EL (cell line): ENCODE results near the gene NCK1.
"Not testable (repeated sequence)": the region's sequence is repeated elsewhere in the genome, so short reads cannot be mapped to it uniquely, and the experiment has no call there.

Experiments
- DNase-seq: peaks from one replicate; pipeline ENCODE4 v3.0.0-alpha.2; 2016

The NCK1 gene

DNA sequence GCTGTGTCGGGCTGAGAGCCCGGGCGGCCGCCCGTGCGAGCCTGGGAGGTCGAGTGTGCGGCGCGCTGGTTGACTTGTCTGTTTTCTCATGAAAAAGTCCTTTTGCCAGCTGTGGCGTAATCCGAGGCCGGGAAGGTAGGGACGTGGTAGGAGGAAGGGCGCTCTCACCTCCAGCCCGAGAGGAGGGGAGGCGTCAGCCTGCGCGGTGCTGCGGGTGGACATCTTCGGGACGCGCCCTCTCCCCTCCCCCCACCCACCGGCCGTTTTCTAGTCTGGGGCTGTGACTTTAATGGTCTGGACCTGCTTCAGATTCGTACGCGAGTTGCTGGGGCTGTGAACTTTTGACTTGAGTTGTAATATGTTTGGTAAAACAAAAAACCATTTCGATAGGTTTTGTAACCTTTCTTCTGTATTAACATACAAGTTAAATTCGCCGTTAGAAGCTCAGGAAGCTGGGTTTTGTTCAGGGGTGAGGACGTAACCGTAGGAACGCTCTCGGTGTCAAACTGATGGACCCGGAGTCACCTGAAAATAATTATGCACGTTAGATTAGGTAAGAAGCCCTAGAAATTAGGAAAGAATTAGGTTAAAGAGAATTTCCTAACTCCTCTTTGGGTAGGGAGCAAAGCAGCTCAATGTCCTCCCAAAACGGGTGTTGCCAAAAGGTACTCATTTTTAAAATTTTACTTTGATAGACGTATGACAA is 762 bp downstream of the NCK1 start:
- DNase-seq: peak; percentile 65

DNA sequence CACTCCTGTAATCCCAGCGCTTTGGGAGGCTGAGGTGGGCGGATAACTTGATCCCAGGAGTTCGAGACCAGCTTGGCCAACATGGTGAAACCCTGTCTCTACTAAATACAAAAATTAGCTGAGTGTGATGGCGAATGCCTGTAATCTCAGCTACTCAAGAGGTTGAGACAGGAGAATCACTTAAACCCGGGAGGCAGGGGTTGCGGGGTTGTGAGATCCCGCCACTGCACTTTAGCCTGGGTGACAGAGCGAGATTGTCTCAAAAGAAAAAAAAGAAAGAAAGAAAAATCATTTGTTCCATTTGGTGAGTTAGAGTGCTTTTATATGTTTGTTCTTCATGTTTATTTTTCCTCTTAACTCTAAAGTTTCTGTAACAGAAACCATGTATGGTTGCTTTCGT is 7.3 kb downstream of the NCK1 start:
- no peak for DNase-seq

DNA sequence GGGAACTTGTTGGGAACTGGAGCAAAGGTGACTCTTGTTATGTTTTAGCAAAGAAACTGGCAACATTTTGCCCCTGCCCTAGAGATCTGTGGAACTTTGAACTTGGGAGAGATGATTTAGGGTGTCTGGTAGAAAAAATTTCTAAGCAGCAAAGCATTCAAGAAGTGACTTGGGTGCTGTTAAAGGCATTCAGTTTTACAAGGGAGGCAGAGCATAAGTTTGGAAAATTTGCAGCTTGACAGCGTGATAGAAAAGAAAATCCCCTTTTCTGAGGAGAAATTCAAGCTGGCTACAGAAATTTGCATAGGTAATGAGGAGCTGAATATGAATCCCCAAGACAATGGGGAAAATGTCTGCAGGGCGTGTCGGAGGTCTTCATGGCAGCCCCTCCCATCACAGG is 10.2 kb downstream of the NCK1 start:
- not testable (repeated sequence) for DNase-seq

DNA sequence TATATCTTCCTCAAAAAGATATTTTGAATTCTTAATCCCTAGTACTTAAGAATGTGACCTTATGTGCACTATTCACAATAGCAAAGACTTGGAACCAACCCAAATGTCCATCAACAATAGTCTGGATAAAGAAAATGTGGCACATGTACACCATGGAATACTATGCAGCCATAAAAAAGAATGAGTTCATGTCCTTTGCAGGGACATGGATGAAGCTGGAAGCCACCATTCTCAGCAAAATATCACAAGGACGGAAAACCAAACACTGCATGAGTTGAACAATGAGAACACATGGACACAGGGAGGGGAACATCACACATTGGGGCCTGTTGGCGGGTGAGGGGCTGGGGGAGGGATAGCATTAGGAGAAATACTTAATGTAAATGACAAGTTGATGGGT is 17.5 kb downstream of the NCK1 start:
- not testable (repeated sequence) for DNase-seq

DNA sequence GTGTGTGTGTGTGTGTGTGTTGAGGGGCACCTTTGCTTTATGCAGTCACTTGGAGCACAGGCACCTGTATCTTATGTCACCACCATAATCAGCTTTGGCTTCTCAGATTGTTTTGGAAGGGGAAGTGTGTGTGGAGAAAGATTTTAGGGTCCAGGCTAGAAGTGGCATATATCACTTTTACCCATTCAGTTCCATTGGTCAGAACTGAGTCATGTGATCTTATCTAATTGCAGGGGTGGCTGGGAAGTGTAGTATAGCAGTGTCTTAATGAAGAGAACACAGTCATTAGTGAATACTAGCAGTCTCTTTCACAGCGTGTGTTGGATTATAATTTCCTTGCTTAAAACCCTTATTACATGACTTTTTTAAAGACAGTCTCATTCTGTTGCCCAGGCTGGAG is 20.6 kb downstream of the NCK1 start:
- DNase-seq: no peak

DNA sequence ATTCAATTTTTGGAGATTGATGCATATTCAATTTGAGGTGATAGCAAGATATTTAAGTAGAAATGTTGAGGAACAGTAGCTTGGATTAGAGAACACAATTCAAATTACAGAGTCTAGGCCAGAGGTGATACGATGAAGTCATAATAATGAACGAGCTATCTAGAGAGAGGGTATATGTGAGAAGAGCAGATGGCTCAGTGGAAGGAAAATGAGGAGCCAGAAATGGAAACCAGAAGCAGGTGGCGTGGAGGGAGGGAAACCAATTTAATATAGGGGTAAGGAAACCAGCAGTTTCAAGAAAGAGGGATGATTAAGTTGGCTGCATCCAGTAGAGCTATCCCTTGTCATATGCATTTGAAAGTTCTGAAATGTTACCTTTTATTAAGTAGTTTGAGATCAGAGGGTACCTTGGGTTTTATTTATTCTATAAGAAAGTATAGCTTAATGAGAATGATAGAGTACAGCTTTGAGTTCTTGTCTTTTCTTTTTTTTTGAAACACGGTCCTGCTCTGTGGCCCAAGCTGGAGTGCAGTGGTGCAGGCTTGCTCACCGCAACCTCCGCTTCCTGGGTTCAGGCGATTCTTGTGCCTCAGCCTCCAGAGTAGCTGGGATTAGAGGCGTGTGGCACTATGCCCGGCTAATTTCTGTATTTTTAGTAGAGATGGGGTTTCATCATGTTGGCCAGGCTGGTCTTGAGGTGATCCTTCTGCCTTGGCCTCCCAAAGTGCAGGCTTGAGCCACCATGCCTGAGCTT is 22.1 kb downstream of the NCK1 start:
- no peak for DNase-seq

DNA sequence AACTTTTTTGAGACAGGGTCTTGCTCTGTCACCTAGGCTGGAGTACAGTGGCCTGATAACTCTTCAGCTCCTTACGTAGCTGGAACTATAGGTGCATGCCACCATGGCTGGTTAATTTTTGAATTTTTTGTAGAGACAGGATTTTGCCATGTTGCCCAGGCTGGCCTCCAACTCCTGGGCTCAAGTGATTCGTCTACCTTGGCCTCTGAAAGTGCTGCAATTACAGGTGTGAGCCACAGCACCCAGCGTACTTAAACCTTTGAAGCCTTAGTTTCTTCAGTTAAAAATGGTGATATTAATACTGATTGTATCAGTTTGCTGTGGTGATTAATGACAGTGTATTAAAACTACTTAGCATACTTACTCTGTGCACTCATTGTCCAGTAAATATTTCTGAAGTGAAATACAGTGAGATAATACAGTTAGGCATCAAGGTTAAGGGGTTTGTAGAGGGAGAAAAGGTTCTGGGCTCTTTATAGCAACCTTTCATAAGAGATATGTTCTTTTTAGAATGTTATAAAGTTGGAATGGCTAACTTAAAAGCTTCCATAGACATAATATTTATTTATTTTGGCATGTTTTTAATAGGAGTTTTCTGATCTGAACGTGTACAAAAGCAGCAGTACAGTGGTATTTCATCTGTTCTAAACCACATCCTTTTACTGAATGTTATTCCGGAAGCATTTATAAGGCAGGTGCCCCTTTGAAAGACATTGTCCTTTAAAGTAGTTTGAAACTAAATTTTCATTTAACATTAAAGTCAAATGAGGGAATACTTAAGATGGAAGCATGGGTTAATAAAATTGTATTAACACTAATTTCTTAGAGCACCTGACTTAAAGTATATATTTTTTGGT is 23.6 kb downstream of the NCK1 start:
- DNase-seq: no peak

DNA sequence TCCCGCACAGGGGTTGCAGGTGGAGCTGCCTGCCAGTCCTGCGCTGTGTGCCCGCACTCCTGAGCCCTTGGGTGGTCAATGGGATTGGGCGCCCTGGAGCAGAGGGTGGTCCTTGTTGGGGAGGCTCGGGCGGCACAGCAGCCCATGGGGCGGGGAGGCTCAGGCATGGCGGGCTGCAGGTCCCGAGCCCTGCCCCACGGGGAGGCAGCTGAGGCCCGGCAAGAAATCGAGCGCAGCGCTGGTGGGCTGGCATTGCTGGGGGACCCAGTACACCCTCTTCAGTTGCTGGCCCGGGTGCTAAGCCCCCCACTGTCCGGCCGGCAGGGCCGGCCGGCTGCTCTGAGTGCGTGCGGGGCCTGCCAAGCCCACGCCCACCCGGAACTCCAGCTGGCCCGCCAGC is 27.9 kb downstream of the NCK1 start:
- DNase-seq: no peak

DNA sequence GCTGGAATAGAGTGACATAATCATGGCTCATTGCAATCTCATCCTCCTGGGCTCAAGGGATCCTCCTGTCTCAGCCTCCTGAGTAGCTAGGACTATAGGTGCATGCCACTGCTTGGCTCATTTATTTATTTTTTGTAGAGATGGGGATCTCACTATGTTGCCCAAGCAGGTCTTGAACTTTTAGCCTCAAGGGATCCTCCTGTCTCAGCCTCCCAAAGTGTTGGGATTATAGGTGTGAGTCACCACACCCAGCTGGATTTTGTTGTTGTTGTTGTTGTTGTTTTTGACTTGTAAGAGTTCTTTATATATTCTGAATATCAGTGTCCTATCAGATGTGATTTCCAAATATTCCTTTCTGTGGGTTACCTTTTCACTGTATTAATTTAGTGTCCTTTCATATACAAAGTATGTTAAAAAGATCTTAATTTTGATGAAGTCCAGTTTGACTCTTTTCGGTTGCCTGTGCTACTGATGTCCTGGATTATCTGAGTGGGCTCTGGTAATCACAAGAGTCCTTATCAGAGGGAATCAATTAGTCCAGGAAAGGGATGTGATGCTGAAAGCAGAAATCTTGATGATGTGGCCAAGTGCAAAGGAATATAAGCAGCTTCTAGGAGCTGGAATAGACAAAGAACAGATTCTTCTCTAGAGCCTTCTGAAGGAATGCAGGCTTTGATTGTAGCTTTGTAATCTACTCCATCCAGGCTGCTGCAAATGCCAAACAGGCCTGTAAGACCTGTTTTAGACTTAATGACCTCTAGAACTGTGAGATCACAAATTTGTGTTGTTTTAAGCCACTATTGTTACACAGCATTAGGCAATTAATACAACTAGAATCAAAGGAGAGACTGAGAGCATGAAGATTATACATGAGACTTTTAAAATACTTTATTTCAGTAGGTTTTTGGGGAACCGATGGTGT is 30.2 kb downstream of the NCK1 start:
- DNase-seq: no peak

DNA sequence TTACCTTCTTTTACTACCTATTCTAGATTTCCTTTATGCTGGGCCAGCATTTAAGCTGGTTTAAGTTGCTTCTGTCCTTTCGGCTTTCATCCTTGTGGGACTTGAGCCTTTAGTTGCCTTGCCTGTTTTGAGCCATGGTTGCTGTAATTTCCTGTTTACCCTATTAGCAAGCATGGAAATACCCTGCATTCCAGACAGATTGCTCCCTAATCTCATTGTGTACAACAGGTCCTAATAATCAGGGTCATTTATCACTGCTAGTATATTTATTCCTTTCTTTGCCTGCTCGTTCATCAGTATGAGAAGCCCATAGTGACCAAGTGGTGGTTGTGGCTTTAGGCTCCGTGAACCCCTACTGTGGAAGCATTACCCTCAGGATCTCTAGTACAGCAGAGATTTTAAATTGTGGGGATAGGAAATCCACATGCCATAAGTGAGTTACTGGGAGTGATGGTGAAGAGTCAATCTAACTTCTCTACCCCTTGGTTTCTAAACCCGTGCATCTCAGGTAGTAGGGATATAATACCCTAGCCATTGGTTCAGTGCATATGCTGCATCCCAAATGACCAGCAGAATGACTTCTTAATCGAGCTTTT is 31.9 kb downstream of the NCK1 start:
- DNase-seq: peak; percentile 83

DNA sequence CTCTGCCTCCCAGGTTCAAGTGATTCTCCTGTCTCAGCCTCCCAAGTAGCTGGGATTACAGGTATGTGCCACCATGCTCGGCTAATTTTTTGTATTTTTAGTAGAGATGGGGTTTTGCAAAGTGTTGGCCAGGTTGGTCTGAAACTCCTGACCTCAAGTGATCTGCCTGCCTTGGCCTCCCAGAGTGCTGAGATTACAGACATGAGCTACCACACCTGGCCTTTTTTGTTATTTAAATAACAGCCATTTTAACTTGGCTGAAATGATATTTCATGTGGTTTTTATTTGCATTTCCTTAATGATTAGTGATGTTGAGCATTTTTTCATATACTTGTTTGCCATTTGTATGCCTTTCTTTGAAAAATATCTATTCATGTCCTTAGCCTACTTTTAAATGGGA is 35.2 kb downstream of the NCK1 start:
- DNase-seq: not testable (repeated sequence)

DNA sequence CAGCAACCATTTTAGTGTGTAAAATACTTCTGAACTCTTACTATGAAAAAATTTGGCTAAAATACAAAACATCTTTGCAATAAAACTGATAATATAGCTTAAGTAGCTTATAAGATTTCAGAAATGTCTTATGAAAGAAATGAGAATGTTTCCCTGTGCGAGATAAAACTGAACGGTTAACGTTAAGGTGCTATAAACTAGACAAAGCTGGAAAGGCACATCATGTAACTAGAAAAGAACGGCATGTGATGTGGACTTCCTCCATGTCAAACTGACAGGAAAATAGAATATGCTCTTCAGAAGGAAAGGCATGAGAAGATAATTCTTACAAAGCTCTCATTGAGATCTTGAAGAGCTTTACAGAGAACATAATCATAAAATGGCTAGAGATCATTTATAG is 36.5 kb downstream of the NCK1 start:
- DNase-seq: no peak

DNA sequence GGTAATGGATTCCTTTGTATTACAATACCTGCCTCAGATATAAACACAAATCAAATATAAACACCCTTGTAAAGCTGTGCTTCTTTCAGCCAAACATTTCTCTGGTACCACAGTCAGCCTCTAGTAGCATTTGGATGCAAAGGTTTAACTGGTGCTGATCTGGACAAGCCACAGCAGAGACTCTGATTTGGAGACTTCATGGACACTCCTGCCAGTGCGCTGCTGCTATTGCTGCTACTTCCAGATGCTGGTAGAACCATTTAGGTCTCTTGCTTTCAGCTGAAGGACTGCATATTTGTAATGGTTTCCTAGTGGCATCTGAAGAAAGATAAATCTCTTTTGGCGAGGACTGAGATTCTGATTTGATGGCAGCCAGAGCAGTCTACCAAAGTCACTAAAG is 36.9 kb downstream of the NCK1 start:
- DNase-seq: no peak

DNA sequence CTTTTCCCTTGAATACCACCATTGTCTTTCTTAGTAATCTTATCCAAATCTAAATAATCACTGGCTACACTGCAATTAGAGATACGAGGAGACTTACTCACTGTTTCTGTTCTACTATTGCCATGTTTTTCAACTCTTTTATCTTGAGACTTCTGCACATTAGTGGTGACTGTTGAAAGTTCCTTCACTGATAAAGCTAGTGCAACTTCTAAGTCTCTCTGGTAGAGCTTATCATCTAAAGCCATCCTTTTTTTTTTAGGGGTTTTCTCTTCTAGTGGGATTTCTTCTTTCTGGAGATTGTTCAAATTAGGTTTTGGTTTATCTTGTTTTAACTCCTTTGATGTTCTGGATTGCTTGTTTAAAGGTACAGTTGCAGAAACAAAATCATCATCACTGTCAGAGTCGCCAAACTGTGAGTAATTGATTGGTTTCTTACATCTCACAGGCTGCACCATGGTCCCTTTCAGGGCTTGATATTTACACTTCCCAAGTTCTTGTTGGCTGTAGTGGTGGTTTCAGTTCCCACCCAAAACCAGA is 37.7 kb downstream of the NCK1 start:
- no peak for DNase-seq

DNA sequence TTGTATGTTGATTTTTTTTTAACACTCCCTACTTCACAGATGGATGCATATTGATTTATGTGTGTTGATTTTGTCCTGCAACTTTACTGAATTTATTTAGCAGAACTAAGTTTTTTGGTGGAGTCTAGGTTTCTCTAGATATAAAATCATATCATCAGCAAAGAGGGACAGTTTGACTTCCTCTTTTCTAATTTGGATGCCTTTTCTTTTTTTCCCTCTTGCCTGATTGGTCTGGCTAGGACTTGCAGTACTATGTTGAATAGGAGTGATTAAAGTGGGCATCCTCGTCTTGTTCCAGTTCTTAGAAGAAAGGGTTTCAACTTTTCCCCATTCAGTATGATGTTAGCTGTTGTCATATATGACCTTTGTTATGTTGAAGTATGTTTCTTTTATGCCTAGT is 38.7 kb downstream of the NCK1 start:
- DNase-seq: not testable (repeated sequence)

DNA sequence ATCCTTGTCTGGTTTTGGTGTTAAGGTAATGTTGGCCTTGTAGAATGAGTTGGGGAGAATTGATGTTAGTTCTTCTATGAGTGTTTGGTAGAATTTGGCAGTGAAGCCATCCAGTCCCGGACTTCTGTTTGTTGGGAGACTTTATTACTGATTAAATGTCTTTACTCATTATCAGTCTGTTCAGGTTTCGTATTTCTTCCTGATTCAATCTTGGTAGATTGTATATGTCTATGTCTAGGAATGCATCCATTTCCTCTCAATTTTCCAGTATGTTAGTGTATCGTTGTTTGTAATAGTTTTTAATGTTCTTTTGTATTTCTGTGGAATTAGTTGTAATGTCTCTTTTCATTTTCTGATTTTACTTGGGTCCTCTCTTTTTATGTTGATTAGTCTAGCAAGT is 39.4 kb downstream of the NCK1 start:
- no peak for DNase-seq

DNA sequence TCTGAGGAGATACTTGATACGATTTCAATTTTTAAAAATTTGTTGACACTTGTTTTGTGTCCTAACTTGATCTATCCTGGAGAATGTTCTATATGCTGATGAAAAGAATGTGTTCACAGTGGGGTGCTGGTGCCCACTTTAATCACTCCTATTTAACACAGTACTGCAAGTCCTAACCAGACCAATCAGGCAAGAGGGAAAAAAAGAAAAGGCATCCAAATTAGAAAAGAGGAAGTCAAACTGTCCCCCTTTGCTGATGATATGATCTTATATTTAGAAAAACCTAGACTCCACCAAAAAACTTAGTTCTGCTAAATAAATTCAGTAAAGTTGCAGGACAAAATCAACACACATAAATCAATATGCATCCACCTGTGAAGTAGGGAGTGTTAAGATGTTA is 40.5 kb downstream of the NCK1 start:
- not testable (repeated sequence) for DNase-seq

DNA sequence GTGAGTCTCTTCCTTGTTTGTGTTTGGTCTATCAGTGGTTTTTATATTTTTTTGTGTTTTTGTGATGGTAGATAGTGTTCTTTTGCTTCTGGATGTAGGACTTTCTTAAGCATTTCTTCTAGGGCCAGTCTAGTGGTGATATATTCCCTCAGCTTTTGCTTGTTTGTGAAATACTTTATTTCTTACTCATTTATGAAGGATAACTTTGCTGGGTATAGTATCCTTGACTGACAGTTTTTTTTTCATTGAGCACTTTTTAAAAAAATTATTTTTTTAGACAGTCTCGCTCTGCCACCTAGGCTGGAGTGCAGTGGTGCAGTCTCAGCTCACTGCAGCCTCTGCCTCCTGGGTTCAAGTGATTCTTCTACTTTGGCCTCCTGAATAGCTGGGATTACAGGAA is 41.9 kb downstream of the NCK1 start:
- no peak for DNase-seq

DNA sequence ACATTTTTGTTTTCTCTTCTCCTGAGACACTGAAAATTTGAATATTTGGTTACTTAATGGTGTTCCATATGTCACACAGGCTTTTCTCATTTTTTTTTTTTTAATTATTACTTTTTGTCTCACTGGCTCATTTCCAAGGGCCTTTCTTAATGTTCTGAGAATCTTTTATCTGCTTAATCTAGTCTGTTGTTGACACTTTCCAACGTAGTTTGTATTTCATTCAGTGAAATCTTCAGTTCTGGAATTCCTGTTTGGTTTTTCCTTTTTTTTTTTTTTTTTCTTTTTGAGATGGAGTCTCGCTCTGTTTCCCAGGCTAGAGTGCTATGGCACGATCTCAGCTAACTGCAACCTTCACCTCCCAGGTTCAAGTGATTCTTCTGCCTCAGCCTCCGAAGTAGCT is 42.7 kb downstream of the NCK1 start:
- DNase-seq: no peak

DNA sequence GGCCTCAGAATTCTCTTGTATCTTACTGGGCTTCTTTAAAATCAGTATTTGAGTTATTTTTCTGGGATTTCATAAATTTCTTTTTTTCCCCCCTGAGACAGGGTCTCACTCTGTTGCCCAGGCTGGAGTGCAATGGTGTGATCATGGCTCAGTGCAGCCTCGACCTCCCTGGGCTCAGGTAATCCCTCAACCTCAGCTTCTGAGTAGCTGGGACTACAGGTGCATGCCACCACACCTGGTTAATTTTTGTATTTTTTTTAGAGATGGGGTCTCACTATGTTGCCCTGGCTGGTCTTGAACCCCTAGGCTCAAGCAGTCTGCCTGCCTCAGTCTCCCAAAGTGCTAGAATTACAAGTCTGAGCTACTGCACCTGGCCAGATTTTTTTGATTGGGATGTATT is 43.5 kb downstream of the NCK1 start:
- no peak for DNase-seq

DNA sequence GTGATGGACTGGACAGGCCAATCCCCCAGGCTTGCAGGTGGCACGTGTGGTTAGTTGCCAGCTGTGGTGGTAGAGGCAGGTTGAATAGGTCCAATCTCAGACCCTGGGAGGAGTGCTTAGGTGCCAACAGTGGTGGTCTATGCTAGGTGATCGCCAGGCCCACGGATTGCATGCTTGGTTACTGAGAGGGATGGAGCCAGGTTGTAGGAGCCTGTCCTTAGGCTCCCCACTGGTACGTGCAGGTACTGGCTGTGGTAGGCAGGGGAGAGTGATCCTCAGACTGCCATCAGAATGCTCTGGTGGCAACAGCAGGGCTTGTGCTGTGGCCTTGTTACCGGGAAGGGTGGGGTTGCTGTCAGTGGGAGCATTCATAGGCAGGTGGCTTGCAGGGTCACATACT is 44.7 kb downstream of the NCK1 start:
- DNase-seq: no peak

DNA sequence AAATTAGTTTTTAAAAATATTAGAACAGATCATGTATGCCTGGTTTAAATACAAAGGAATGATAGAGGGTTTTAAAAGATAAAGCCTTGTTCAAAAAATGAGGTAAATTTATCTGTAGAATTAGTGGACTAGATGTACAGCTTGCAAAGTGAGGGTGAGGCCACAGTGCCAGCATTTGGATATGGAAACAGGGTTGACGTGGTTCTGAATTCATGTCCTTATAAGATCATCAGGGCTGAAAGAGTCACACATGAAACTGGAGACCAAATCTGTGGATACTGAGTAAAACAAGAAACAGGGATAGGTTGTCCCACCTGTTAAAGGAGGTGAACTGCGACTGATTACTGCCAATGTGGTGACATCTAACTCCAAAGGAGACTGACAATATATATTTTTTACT is 46.3 kb downstream of the NCK1 start:
- DNase-seq: no peak
